KOPT-K1 (cell line): ENCODE measurements around the gene CAPZB.

ENCODE experiments used
- H3K27ac ChIP-seq: fragments of 200-600 bp; sonication (generic); 2 replicates; pipeline ENCODE4 v1.5.1; 2016; ENCODE audit warnings: antibody characterized with exemption, mild to moderate bottlenecking, low read depth, low read length; ENCODE audit not compliant: poor library complexity, severe bottlenecking
- H3K36me3 ChIP-seq: fragments of 200-600 bp; sonication (generic); 2 replicates; pipeline ENCODE4 v1.5.1; 2017; ENCODE audit warnings: antibody characterized with exemption, mild to moderate bottlenecking, low read length, moderate library complexity; ENCODE audit not compliant: insufficient read depth
- H3K9me3 ChIP-seq: fragments of 200-600 bp; sonication (generic); 2 replicates; pipeline ENCODE4 v1.5.1; 2017; ENCODE audit warnings: antibody characterized with exemption, low read length, mild to moderate bottlenecking; ENCODE audit not compliant: insufficient read depth, poor library complexity, severe bottlenecking

CAPZB gene

DNA sequence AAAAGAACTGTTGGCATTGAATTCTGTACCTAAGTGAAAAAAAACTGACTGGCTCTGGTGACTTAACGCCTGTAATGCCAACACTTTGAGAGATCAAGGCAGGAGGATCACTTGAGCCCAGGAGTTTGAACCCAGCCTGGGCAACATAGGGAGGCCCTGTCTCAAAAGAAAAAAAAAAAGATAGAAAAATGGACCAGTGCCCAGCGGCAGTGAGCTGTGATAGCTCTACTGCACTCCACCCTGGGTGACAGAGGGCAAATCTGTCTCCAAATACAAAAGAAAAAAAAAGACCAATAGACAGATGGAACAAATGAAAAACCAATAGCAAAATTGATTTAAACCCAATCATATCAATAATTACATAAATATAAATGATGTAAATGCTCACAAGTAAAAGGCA lies 196.1 kb downstream of the CAPZB start:
- H3K9me3 ChIP-seq: peaks cover 1% of the 10 kb centered on the region

More for the DNA sequence above, 196.1 kb downstream of the CAPZB start:
- H3K36me3 ChIP-seq: no peaks in the 10 kb centered on the region
- no peak overlapping the region for H3K27ac ChIP-seq
